ENCODE results near the gene CLIP1.

Gene CLIP1

DNA sequence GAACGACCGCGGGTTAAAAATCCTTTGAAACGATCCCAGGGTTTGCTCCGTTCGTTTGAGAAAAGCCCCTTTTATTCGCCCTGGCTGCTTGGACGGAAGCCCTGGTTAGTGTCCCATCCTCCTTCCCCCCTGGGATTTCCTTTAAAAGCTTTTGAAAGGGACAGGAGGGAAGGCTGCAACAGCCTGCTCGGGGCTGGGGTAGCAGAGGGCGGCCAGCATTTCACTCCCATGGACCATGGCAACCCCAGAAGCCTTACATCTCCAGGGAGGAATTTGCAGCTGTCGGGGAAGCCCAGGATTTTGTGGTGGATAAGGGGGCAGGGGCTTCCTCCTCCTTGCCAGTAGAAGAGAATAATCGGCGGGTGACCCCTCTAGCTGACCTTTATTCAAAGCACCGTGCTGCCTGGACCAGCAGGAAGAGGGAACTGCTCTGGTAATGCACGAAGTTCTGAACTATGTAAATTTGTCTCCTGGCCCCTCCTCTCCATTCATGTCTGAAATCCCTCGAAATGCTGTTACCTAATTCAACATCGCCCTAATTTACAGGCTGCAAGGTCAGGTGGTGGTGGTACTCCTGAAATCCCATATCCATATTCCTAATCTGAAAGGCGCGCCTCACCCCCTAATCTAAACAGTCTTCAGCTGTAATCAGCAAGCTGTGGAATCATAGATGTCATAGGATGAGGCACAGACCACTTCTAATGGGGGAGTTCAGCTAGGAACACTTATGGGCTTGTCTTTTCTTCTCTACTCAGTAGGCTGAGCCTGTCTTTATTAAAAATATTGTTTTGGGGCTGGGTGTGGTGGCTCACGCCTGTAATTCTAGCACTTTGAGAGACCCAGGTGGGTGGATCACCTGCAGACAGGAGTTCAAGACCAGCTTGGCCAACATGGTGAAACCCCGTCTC is 1.0 kb upstream of the CLIP1 start:
- Histone ChIP-seq H2AFZ (ENCODE audit: low read depth, low read length) (peak overlapping the region; percentile 93), H3K4me2 (ENCODE audit: insufficient read depth, low read length) (peak overlapping the region; percentile 82), H3K4me1 (ENCODE audit: insufficient read depth, low read length) (peaks cover 27% of the 10 kb centered on the region), H3K36me3 (ENCODE audit: insufficient read depth, low read length) (no peaks in the 10 kb centered on the region; the same call in 1 of the 2 replicates), H3K4me3 (ENCODE audit: low read depth in 1 of 2, low read length in 2 of 2) (peak overlapping the region; percentile 21 to 97; a peak in 3 of 4 replicates), H3K79me2 (ENCODE audit: insufficient read depth, low read length) (peaks cover 35% of the 10 kb centered on the region), H3K9me3 (ENCODE audit: insufficient read depth, low read length, severe bottlenecking) (no peaks in the 10 kb centered on the region), H3K27ac (ENCODE audit: low read length) (peak overlapping the region; percentile 43; the same call in 1 of the 2 replicates), H3K27me3 (ENCODE audit: insufficient read depth, low read length, poor library complexity) (no peaks in the 10 kb centered on the region), H4K20me1 (ENCODE audit: insufficient read depth, low read length) (peaks cover 7% of the 10 kb centered on the region; the same call in 1 of the 2 replicates), H3K9ac (ENCODE audit: low read depth, low read length) (peak overlapping the region; percentile 90)
- ATAC-seq (ENCODE audit: insufficient read depth, low read depth): no peak
- no peak for DNase-seq
- TF ChIP-seq, protein P1, sequence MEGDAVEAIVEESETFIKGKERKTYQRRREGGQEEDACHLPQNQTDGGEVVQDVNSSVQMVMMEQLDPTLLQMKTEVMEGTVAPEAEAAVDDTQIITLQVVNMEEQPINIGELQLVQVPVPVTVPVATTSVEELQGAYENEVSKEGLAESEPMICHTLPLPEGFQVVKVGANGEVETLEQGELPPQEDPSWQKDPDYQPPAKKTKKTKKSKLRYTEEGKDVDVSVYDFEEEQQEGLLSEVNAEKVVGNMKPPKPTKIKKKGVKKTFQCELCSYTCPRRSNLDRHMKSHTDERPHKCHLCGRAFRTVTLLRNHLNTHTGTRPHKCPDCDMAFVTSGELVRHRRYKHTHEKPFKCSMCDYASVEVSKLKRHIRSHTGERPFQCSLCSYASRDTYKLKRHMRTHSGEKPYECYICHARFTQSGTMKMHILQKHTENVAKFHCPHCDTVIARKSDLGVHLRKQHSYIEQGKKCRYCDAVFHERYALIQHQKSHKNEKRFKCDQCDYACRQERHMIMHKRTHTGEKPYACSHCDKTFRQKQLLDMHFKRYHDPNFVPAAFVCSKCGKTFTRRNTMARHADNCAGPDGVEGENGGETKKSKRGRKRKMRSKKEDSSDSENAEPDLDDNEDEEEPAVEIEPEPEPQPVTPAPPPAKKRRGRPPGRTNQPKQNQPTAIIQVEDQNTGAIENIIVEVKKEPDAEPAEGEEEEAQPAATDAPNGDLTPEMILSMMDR (IDR thresholded peaks at IDR 0.05; ENCODE audit: borderline replicate concordance, extremely low read depth, low read length, poor library complexity, severe bottlenecking): no peak
- no peak for TF ChIP-seq EZH2 (IDR thresholded peaks at IDR 0.05; ENCODE audit: borderline replicate concordance, low read depth, low read length, severe bottlenecking)

DNA sequence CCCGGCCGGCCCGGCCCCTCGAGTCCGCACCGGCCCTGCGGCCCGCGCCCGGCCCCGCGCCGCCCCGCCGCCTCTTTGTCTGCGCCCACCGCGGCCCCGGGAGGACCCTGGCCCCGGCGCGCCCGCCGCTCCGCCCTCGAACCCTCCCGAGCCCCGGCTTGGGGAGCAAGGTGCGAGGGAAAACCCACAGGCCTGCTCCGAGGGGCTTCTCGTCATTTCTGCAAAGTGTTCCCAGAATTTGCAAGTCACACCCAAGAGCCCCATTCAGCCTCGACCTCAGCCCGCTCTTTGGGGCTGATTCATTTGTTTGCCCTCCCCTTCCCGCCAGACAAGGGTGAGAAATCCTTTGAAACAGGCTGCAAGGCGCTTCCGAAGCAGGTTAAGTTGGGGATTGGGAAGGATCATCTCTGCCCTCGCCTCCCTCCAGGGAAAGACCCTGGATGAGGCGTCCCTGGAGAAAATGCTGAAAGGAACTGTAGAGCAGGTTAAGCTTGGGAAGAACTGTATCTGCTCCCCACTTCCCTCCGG is 325 bp upstream of the CLIP1 start:
- no peaks in the 10 kb centered on the region for H3K9me3 ChIP-seq (ENCODE audit: insufficient read depth, low read length, severe bottlenecking)
- peak; percentile 30 for ATAC-seq (ENCODE audit: insufficient read depth, low read depth)
- H3K9ac ChIP-seq (ENCODE audit: low read depth, low read length): peak overlapping the region; percentile 90

DNA sequence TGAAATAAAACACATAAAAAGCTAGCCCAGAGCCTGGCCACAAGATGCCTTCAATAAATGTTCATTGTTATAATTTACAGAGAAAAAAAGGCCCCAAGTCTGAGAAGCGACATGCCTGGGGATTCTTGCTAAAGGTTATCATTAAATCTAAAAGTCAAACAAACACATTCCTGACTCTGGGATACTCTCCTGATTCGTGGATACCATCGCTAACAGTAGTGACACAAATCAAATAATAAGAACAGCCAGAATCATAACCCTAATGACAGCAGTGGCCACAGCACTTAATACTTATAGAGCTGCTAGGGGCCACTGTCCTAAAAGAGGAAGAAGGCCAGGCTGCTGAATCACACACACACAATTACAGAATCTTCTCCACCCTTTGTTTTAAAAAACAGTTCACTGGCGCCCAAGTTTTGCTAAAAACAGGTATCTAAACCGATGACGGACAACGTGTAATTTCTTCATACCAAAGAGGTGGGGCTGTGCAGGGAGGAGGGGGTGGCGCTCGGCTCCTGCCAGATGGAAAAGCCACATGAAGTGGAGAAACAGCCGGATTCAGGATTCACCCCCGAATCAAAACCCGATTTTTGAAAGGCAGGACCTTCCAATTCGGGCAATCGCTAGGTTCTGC is 1.2 kb downstream of the CLIP1 start:
- no peaks in the 10 kb centered on the region for H3K27me3 ChIP-seq (ENCODE audit: insufficient read depth, low read length, poor library complexity)
- no peaks in the 10 kb centered on the region for H3K9me3 ChIP-seq (ENCODE audit: insufficient read depth, low read length, severe bottlenecking)
- H3K36me3 ChIP-seq (ENCODE audit: insufficient read depth, low read length): peaks cover 3% of the 10 kb centered on the region
- peak overlapping the region; percentile 77 for H3K27ac ChIP-seq (ENCODE audit: low read length)
- peaks cover 55% of the 10 kb centered on the region for H3K79me2 ChIP-seq (ENCODE audit: insufficient read depth, low read length)
- H3K4me3 ChIP-seq (ENCODE audit: low read depth in 1 of 2, low read length in 2 of 2): peak overlapping the region; percentile 97
- DNase-seq (peak; percentile 45), ATAC-seq (ENCODE audit: insufficient read depth, low read depth) (peak; percentile 29; the same call in 2 of the 3 replicates)
- H4K20me1 ChIP-seq (ENCODE audit: insufficient read depth, low read length): peaks cover 7% of the 10 kb centered on the region; the same call in 1 of the 2 replicates
- peak overlapping the region; percentile 94 for H2AFZ ChIP-seq (ENCODE audit: low read depth, low read length)
- no peak for TF ChIP-seq EZH2 (IDR thresholded peaks at IDR 0.05; ENCODE audit: borderline replicate concordance, low read depth, low read length, severe bottlenecking)
- TF ChIP-seq, protein P1 (IDR thresholded peaks at IDR 0.05; ENCODE audit: borderline replicate concordance, extremely low read depth, low read length, poor library complexity, severe bottlenecking): no peak
- H3K4me1 ChIP-seq (ENCODE audit: insufficient read depth, low read length): peaks cover 27% of the 10 kb centered on the region
- peak overlapping the region; percentile 82 for H3K4me2 ChIP-seq (ENCODE audit: insufficient read depth, low read length)
- H3K9ac ChIP-seq (ENCODE audit: low read depth, low read length): peak overlapping the region; percentile 90

More for the DNA sequence above, 325 bp upstream of the CLIP1 start:
- Histone ChIP-seq H3K27ac (ENCODE audit: low read length) (peak overlapping the region; percentile 43; the same call in 1 of the 2 replicates), H3K4me3 (ENCODE audit: low read depth in 1 of 2, low read length in 2 of 2) (peak overlapping the region; percentile 21 to 97; a peak in 3 of 4 replicates), H3K4me2 (ENCODE audit: insufficient read depth, low read length) (peak overlapping the region; percentile 82), H3K36me3 (ENCODE audit: insufficient read depth, low read length) (no peaks in the 10 kb centered on the region; the same call in 1 of the 2 replicates), H3K27me3 (ENCODE audit: insufficient read depth, low read length, poor library complexity) (no peaks in the 10 kb centered on the region), H4K20me1 (ENCODE audit: insufficient read depth, low read length) (peaks cover 7% of the 10 kb centered on the region; the same call in 1 of the 2 replicates), H3K4me1 (ENCODE audit: insufficient read depth, low read length) (peaks cover 27% of the 10 kb centered on the region), H2AFZ (ENCODE audit: low read depth, low read length) (peak overlapping the region; percentile 93), H3K79me2 (ENCODE audit: insufficient read depth, low read length) (peaks cover 43% of the 10 kb centered on the region)
- peak; percentile 60 for DNase-seq
- TF ChIP-seq EZH2 (IDR thresholded peaks at IDR 0.05; ENCODE audit: borderline replicate concordance, low read depth, low read length, severe bottlenecking): no peak
- TF ChIP-seq, protein P1 (IDR thresholded peaks at IDR 0.05; ENCODE audit: borderline replicate concordance, extremely low read depth, low read length, poor library complexity, severe bottlenecking): no peak
